ENCODE results near the gene CELSR3.
A peak's percentile ranks its signal among the peaks of the same experiment; 100 is the strongest.

The CELSR3 gene

DNA sequence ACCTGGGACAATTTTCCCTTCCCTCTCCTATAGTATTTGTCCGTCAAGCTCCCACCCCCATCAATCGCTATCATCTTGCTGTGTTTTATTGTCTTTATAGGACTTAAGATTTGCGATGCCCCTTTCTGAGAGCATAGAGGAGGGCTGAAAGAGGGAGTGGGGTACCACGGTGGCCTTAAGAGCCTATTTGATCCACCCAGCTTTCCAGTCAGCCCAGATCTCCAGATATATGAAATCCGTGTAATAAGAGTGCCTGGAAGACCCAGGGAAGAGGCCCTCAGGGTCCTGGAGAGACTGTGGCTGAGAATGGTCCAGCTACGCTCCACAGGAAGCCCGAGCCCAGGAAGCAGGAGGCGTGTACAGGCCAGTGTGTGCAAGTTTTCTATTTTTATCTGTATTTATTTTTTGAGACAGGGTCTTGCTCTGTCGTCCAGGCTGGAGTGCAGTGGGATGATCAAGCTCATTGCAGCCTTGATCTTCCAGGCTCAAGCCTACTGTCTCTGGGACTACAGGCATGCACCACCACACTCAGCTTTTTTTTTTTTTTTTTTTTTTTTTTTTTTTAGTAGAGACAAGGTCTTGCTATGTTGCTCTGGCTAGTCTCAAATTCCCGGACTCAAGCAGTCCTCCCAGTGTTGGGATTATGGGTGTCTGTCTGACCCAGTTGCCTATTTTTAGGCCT is 24.0 kb upstream of the CELSR3 start:
- no peak for DNase-seq

DNA sequence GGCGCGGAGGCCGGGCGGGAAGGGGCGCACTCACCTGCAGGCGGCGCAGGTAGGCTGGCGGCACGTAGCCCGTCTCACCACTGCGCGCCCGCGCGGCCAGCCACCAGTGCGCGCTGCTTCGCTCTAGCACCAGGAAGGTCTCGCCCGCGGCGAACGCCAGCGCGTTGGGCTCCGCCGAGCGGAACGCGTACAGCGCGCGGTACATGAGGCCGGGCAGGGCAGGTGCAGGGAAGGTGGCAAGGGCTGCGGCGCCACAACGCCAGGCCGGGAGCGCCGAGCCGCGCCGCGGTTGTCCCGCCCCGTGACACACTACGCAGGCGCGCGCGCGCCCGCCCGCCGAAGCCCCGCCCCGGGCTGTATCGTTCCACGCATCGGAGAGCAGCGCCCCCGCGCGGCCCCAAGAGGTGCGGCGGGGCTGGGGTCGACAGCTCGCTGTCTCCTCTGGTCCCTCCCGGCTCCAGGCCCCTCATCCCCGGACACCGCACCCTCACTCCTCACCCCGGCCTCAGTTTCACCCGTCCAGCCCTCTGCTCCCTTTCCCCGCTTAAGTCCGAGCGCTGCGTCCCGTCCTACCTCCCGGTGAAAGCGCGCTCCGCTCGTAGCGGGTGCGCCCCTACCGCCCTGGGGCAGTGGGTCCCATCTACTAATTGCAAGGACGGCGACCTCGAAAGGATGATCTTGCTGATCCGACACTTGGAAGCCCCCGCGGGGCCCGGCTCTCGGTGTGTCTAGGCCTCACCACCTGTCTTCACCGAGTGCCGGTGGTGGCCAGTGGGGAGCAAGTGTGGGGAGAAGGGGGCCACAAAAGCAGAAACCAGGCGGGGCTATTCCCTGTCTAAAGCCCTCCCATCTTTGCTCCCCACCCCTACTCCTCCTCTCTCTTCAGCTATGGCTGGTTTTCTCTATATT is 23.2 kb upstream of the CELSR3 start, which contains the start of gene NCKIPSD:
TSS of gene NCKIPSD (minus strand) at position 313 of the 909 bp plus-strand sequence. CDS start at position 205, 108 bp downstream.
- DNase-seq, result peak; percentile 90

DNA sequence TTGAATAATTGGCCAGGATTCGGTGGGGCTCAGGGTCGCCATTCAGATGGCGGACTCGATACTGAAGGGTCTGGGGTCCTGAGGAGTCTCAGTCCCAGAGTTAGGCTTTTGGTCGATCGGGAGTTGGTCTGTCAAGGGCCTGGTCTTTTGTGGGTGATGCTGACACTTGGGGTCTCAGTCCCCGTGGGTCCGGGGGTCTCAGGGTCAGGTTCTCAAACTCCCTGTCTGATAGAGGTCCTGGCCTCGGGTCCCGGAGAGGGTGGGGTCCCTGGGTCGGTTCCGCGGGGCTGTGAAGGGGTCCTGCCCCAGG is 22.6 kb upstream of the CELSR3 start:
- no peak for DNase-seq

DNA sequence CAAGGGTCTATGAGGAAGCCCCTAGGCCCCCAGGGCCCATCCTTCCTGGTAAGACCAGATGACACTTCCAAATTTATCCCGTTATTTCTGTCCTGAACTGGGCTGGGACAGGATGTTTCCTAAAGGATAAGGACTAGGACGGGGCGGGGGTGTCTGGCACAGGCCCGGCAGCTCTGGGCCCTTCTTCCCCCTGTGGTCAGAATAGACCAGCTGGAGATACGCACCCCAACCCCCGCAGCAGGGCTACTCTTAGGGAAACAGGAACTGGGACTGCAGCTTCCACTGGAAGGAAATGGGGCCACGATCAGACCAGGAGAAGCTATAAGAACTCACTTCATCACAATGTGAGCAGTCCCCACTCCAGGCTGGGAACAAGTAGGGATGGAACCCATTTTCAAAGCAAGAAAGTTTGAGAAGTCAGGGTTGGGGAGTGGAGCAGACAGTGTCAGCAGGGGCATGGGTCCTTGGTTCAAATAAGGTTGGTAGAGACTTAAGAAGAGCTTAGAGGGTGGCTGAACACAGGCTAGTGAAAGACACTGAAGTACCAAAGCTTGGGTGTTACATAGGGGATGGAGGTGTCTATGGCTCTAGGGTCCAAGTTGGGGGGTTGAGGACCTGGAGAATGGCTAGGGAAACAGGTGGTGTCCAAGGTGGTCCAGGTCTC is 21.9 kb upstream of the CELSR3 start:
- DNase-seq, result no peak

DNA sequence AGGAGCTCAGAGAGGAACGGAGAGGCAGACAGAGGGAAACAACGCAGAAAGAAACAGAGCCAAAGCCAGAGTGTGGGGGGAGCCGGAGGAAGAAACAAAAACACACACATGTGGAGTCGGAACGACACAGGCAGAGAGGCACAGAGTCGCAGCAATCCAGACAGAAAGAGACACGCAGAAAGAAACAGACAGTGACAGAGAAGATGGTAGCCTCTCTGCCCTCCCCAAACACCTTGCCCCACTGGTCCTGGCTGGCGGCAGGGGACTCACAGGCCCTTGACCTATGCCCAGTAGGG is 21.3 kb upstream of the CELSR3 start:
- DNase-seq, result no peak

DNA sequence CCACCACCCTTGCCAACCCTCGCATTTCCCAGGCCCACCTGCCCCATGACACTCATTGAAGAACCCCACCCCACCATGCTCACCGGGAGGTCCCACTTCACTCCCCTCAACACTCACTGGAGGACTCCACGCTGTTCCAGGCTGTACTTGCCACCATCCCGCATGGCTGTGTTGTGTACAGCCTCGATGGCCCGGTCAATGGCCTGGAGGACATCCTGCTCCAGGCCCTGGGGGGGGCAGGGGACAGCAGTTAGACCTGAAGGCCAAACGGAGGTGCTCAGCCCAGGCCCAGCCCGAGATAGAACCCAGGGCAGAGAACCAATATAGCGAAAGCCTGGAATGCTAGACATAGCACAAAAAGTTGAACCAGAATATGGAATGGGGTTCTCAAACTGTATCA is 20.1 kb upstream of the CELSR3 start:
- no peak for DNase-seq

DNA sequence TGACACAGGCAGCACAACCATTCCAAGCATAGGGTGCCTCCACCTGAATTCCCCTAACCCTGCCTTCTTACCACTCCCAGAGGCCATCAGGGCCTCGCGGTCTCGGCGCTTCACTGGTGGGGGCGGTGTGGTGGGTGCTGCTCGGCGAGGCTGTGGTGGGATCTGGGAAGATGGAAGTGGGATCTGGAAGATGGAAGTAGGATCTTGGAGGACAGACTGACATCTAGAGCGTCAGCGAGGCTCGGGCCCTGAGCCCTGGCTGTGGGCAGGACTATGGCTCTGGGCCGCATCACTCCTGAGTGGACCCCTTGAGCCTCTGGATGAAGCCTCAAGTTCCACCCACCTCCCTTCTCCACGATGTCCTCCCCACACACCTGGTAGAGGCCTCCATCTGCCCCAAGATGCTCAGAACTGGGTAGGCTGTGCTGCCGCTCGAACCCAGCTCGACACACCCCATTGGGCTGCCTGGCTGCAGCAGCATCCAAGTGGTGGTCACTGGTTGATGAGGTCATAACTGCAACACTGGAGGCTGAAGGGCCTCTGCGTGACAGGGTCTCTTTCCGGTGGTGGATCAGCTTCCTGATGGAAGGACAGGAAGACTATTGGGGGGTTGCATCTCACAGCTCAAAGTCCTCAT is 19.4 kb upstream of the CELSR3 start:
- no peak for DNase-seq

DNA sequence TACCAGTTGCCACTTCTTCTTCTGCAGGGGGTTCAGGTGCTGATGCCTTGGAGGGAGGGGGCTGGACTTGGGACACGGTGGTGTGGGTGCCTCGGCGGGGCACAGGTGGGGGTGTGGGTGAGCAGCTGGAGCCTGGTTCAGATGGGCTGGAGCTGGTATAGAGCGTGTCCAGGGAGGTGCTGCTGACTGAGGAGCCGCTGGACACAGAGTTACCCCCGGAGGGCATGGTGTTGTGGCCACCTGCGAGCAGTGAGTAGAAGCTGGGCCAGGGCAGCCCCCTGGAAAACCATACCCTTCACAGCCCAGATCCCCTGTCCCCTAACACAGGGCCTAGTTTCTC is 18.8 kb upstream of the CELSR3 start:
- DNase-seq, result no peak

DNA sequence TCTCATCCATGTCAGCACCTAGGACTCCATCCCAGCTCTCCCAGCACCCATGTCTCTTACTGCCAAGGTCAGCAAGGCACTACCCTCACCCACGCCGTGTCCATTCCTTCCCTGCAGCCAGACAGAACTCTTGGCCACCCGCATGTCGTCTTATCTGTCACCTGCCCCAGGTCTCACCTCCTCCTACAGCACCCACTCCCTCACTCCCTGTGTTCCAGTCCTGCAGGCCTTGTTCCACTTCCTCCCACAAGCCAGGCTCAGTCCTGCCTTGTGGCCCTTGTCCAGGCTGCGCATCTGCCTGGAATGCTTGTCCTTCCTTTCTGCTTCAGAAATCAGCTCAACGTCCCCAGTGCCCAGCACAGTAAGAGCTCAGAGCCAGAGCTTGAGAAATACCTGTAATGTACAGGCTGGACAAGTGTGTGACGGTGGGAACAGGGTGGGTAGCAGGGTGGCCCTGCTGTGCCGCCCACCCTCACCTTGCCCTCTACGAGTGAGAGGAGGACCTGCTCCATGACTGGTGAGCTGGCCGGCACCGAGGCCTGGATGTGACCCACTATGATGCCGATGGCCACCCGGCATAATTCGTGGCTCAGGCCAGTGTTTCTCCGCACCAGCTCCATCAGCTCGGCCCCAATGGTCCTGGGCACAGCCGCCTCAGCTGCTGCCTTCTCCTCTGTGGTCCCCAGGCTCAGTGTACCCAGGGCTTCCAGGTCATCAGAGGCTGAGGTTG is 18.3 kb upstream of the CELSR3 start:
- no peak for DNase-seq

DNA sequence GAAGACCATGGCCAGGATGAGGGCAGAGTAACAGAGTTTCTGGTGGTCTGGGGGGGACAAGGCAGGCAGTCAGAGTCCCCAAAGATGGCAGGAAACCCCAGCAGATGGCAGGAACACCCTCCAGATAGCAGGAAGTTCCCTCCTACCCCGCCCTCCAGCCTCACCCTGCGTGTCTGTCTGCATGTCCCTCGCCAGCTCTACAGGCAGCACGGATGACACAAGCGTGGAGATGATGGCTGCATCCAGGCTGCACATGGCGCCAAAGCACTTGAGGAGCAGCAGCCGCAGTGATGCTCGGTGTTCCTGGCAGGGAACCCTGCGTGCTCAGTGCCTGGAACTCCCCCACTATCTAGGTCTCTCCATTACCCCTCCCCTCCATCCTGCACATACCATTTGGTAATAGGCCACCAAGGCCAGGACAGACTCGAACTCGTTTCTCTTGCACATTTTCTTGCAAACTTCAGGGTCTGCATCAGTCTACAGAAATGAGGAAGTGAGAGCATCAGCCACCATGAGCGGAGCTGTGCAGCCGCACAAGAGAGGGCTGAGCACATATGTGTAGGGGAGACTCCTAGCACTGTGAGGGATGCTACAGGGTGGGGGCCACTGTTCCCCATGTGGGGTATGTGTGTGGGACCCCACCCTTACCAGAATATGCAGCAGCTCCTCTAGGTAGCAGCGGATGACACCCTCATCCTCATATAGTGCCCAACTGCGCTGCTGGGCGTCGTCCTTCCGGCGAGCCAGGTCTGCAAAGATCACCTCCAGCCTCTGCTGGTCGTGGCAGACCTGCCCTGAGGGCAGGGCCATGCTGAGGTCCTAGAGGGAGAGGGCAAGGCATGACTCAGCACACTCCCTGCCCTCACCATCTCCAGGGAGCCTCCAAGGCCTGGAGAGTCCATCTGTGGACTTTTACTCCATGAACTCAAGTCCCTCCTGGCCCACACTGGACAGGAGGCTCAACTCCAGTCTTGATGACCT is 17.0 kb upstream of the CELSR3 start:
- no peak for DNase-seq

DNA sequence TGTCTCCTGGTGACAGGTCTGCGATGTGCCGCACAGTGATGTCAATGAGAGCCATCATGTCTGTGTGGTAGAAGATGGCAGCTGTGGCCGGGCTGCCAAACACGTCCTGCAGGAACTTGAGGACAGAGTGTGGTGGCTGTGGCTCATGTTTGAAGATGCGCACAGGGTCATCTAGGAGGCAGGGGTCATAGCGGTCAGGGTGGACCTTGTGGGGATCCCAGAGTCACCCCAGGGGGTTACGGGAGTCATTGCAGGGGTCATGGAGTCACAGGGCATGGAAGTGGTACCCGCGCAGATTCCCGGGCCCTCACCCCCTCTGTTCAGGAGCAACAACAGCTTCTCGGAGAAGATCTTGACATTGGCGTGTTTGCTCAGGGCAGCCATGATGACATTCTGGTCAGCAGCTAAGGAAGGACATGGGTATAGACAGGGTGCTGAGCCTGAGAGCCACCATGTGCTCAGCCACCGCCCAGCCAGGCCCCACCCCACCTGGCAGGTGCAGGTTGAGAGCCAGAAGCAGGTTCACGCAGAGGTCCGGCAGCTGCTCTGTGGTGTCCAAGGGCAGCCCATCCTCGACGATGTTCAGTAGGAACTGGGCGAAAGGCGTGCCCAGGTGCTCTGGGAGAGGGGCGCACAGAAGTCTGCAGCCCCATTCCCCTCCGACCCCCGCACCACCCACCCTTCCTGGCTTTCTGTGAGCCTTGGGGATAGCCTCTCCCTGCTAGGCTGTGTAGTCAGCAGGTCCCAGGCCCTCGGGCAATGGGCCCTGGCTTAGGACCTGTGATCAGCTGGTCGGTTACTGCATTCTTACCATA is 16.1 kb upstream of the CELSR3 start:
- no peak for DNase-seq

DNA sequence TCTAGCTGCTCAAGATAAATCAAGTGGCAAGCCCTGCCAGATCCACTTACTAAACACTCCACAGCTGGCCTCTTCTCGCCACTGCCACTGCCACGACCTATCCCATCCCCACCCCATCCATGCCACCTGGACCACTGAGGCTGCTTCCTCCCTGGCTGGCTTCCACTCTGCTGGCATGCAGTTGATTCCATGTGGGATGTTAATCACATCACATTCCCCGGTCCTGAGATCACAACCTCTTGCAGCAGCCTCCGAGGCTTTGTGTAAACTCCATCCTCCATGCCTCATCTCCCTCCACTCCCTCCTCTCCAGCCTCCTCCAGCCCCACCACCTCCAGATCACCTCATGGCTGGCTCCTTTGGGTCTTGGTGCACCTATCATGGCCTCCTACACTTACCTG is 15.4 kb upstream of the CELSR3 start:
- DNase-seq, result no peak

DNA sequence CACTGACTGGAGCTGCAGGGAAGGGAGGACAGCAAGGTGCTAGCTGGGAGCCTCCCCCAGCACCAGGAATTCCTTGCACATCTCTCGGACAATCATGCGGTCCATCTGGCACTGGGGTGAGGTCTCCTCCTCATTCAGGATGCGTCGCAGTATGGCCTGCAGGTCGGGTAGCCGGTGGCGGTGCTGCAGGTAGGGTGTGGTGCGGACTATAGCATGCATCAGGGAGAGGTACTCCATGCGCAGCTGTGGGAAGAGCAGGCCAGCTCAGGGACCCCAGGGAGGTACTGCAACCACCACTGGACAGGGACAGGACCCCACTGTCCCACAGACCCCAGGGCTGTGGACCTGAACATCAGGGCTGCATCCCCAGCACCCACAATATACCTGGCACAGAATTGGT is 11.8 kb upstream of the CELSR3 start:
- DNase-seq, result no peak

DNA sequence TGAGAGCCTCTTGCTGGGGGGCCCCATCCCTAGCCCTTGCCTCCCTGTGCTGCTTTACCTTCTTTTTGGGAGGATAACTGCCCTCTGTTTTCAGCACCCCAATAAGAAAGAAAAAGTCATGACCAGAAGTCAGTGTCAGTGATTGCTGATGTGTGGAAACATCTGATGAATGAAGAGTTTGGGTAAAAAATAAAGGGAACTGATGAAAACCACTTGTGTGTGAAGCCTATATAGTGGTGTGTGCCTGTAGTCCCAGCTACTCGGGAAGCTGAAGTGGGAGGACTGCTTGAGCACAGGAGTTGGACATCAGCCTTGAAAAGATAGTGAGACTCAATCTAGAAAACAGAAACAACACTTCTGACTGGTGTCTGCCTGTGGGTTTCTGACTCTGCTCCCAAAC is 9.8 kb upstream of the CELSR3 start:
- DNase-seq, result no peak

DNA sequence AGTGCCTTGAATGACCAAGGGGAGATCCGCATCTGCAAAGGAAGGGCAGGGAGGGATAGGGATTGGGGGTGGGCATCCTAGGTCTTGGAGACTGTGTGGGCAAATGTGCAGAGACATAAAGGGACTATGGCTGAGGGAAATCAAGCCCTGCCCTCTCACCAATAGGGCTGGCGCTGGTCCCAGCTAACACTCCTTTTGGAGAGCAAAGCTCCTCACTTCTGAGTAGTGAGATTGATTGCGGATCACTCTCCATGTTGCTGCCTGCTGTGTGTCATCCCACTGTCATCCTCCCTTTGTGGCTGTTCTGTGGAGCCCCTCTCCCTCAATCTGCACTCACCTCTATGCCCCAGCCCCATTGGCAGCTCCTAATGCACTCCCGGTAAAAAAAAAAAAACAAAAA is 2.2 kb upstream of the CELSR3 start:
- no peak for DNase-seq

DNA sequence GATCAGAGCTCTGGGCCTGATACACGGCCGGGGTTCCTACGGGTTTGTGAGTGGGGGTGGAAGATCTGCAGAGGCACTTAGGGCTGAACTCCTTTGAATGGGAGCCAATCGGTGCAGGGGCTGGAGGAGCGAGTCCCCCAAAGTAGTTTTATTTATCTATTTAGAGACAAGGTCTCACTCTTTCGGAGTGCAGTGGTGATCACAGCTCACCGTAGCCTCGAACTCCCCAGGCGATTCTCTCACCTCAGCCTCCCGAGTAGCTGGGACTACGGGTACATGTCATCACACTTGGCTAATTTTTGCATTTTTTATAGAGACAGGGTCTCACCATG is 1.6 kb upstream of the CELSR3 start:
- no peak for DNase-seq

DNA sequence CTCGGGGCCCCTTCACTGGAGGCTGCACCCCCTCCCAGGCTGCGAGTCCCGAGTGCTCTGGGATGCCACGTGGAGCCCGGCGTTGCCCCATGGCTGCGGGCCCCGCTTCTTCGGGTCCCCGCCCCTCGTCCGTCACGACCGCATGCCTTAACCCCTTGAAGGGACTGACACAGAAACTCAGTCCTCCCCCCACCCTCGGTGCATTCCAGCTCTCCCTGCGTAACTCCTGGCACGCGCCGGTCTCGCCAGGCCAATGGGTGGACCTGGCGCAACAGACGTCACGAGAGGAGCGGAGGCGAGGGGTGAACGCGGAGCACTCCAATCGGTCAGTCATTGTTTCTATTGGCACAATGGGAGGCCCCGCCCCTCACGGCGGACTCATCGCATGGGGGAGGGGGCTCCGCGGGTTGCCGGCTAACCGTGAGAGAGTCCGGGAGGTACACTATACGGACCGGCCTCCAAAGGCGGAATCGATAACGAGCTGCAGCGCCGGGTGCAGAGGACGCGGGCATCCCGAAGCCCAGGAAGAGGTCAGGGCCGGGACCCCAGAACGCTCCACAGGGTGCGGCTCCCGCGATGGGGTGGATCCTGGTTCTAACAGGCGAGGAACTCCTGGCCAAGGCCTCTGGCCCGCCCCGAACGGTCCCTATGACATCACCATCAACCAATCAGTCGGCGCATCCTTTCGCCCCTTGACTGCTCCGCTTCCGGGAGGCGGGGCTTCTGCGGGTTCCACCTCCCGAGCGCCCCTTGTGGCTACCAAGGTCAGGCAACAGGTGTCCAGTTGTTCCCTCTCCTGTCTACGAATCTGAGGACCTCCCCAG is 1.0 kb upstream of the CELSR3 start:
- DNase-seq, result peak; percentile 92

DNA sequence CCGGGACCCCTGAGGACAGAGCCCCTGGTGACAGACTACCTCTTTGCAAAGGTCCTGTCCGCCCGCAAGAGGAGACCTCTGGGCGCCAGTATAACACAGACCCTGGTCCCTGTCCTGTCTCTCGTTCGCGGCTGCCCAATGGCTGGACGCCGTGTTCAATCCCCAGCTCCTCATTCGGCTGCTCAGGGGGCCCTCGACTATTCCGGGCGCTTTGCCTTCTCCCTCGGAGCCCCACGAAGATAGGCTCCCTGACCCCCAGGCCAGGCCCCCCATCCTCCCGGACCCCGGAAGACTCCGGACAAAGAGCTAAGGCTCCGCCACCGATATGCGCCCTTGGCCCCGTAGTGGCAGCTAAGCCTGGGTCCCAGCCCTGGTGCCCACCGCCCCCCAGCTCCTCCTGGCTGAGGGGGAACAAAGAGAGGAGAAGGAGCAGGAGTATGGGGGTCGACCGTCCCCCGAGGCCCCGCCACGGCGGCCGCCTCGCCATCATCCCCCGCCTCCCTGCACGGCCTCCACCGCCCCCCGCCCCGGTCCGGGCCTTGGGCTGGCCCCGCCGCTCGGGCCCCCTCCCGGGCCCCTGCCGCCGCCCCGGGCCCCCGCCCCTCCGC is 437 bp downstream of the CELSR3 start:
- no peak for DNase-seq

DNA sequence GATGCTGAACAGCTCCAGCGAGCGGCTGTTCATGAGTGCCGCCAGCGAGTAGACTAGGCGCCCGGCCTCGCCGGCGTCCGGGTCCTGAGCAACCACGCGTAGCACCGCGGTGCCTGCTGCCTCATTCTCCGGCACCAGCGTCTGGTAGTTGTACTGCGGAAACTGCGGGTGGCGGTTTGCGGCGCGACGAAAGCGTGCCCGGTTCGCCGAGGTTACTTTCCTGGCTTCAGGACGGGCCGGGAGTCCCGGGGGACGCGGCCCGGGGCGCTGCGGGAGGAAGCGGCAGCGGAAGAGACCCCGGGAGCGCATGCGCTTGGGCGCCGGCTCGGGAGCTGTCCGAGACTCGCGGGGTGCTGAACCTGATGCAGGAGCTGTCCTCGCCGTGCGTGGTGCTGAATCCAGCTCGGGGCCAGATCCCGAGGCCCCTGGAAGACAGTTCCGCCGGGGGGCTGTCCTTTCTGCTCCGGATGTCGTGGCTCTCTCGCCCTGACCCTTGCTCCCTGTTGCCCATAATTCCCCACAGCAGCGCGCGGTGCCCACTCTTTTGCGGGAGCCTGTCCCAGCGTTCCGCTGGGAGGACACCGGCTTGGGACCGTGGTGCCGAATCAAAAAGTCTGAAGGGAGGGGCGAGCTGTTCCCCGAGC is 1.1 kb downstream of the CELSR3 start:
- DNase-seq, result peak; percentile 73
